ENCODE results near the gene DACT1.

Gene DACT1

DNA sequence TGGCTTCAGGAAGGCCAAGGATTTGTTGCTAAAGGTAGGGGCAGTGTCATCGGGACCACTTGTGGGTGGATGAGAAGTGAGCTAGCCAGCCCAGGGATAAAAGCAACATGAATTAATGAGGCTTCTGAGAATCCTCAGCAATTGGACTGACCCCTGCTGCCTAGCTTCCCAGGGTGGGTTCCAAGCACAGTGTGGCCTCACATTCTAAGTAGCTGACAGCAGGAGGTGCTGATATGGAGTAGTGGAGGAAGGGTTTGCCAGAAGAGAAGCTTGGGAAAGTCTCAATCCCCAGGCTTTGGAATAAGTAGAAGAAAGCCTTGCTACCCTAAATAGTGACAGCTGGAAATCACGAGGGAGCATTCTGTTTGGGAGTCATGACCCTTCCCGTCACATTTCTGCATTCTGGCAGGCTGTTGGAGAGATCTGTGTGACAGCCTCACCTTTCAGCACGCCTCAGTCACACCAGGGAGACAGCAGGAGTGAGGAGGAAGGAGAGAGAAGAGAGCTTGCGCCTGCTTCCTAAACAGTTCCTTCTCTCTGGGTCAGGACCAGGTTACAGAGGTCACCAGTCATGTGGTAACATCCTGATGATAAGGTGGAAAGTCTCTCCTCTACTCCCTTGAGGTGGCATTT lies 31.2 kb downstream of the DACT1 start:
- DNase-seq (ENCODE audit: low spot score) = no peak

DNA sequence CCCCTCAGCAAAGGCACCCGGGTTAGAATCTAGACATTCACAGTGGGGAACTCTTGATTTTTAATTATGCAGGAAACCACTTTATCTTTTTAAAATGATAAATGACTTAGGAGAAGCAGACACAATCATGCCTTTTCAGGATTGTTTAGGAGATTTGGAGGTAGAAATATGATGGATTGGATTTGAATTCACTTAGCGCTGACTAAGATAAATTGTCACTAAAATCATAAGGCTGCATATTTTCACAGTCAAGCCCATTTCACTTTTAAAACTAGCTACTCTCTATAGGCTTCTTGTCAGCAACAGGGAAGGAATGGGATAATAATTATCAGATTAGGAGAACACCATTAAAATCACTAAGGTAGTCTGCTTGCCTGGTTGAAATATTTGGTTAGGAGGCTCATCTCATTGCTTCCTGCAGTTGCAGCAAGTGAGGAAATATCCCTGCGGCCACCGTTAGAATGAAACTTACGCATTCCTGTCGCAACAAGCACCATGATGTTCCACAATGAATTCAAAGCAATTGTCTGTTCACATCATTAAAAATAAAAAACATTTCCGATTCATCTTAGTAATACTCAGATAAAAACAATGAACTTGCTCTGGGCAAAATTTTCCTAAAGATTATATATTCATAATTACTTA lies 31.9 kb downstream of the DACT1 start:
- DNase-seq (ENCODE audit: low spot score) = no peak

DNA sequence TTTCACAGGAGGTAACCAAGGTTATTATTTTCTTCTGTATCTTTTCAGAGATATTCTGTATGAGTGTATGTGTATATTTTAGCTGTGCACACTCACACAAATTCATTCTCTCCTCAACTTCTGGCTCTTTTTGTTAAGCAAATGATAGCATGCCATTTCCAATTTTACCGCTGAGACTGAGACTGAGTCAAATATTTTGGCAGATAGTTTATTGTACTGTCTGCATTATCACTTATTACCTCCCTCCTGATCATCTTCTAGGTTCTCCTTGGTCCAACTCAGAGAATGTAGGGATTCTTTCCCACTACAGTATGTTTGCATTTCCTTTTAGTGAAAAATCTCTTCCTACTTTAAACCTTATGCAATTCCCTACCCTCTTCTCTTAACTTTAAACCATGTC lies 33.3 kb downstream of the DACT1 start:
- no peak for DNase-seq (ENCODE audit: low spot score)

DNA sequence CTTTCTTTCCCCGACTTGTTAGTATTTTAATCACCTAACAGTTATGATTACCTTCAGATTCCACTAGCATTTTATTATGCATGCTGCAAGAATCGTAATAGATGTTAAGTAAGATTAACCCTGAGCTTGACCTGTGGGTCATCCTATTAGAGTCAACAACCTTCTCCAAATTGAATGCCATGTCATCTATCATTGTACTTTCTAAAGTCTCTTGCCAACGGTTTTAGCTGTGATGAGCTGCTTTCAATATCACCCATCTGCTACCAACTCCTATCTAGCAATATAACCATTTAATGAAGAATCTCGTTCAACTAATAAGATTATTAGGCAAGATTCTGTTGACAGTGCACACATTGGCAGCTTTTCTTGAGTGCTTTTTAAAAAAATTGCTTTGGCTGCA lies 33.7 kb downstream of the DACT1 start:
- DNase-seq (ENCODE audit: low spot score) = no peak

DNA sequence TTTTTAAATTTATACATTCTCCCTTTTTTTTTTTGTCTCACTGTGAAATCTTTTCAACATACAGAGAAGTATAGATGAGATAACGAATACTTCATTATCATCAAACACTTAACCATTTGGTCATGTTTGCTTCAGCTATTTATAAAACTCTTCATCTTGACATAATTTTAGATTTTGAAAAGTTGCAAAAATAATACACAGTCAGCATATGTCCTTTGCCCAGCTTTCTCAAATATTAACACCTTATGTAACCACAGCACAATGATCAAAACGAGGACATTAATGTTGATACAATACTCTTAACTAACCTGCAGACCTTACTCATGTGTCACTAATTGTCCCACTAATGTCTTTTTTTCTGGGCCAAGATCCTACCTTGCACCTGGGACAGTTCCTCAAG lies 36.0 kb downstream of the DACT1 start:
- no peak for DNase-seq (ENCODE audit: low spot score)

DNA sequence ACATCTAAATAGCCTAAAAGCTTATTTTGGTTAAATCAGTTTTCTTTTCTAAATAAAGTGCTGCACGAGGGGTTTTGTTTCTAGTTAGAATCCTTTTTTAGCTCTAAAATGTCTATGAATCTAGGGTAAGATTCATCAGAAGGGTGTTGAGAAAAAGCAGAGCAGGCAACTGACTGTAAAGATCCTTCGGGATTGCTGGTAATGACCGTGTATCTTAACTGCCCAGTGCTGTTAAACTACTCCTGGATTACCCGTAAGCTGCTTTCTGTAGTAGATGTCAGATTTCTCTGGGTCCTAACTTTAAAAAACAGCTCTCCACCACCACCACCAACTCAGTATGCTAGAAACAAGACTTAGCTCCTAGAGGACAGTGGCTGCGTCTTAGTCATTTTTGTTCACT lies 39.2 kb downstream of the DACT1 start:
- no peak for DNase-seq (ENCODE audit: low spot score)

DNA sequence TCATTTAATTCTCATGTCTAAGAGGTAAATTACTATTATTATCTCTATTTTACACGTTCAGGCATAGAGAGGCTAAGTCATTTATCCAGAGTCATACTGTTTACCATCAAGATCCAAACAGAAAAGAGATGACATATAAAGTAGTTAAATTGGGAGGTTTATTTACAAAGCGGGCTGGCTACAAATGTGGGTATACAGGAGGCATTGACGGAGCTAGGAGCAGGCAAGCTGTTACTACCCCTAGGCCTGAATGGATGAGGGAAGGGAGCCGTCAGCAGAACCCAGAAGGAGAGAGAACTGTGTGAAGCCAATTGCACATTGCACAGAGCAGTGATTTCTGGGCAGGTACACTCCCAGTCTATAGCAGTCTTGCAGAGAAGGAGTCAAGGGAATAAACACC lies 39.8 kb downstream of the DACT1 start:
- DNase-seq (ENCODE audit: low spot score) = no peak

DNA sequence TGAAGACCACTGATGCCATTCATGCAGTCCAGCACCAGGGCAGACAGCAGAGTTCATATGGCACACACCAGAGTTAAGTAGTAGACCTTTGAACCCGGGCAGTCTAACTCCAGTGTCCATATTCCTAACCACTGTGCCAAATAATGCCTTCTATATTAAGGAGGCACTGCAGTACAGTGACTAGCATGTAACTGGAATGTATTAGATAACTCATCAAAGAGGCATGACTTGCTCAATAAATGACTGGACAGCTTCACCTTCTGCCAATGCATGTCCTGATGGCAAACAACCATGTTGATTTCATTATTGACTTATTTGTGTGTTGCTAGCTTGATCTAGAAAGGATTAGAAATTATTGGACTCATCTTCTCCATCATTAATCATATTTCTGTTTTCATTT lies 40.2 kb downstream of the DACT1 start:
- no peak for DNase-seq (ENCODE audit: low spot score)

DNA sequence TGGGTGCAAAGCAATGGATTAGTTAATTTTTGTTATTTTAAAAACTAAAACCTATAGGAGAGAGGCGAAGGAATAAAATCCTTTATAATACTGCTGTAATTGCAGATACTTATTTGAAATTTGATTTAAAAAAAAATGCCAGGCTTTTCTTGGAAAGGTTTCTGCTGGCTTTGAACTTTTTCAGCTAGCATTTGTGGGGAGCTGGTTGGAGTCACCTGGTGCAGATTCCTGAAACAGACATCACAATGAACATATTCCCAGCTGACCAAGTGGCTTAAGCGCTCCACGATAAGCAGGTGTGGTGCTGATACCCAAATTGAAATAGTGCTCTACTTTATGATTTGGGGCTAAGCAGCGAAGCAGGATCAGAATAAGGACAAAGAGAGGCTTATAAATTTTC lies 42.9 kb downstream of the DACT1 start:
- DNase-seq (ENCODE audit: low spot score) = no peak

DNA sequence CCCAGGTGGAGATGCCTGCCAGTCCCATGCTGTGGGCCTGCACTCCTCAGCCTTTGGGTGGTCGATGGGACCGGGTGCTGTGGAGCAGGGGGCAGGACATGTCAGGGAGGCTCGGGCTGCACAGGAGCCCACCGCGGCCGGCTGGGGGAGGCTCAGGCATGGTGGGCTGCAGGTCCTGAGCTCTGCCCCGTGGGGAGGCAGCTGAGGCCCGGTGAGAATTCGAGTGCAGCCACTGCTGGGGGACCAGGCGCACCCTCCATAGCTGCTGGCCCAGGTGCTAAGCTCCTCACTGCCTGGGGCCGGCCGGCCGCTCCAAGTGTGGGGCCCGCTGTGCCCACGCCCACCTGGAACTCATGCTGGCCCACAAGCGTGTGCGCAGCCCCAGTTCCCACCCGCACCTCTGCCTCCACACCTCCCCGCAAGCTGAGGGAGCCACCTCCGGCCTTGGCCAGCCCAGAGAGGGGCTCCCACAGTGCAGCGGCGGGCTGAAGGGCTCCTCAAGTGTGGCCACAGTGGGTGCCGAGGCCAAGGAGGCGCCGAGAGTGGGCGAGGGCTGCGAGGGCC lies 49.6 kb downstream of the DACT1 start:
- DNase-seq (ENCODE audit: low spot score) = no peak

DNA sequence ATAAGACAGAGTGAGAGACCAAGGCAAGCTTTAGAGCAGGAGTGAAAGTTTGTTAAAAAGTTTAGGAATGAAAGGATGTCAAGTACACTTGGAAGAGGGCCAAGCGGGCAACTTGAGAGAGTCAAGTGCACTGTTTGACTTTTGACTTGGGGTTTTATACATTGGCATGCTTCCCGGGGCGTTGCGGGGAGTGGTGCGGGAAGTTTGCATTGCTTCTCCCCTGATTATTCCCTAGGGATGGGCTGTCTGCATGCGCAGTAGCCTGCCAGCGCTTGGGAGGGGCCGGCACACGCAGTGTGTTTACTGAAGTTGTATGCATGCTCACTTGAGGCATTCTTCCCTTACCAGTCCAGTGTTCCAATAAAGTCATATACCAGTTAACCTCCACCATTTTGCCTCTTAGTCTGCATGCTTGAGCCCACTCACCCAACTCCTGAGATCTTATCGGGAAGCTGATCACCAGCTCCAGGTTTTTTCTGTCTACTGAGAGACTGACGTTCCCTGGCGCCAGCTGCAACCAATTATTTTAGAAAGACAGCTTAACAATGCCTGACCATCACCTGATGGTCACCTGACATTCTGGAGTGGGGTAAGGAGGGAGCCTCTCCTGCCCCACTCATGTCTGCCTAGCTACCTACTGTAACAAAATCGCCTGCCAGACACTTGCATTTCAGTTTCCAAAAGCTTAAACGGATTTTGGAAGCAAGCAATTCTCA lies 53.2 kb downstream of the DACT1 start:
- no peak for DNase-seq (ENCODE audit: low spot score)

DNA sequence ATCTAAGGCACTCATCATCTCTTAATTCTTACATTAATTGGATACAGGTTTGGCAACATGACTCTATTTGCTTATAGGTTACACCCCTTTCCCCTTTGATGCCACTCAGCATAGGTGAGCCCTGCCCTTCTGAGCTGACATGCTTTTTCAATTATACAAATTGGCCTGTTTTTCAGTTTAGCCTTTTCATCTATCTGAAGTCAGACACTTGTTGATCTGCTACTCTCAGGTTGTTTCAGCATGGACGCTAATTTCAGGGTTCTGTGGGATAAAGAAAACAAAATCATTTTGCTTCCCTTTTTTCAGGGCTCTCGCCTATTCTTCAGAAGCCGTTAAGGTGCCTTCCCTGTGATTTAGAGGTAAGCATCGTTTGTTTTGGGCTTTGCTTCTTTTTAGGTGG lies 55.3 kb downstream of the DACT1 start:
- no peak for DNase-seq (ENCODE audit: low spot score)

DNA sequence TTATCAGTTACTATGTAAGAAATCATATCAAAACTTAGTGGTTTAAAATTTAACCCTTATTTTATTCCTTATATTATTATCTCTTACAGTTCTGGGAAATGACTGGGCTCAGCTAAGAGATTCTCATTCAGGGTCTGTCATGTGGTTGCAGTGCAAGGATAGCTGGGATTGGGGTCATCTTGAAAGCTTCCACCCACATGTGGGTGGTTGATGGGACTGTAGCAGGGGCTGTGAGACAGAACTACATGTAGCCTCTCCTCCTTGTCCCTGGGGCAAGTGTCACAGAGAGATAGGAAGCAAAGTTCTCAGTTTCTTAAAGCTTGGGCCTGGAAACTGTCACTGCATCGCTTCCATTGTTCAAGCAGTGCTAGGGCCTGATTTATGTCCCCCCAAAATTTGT lies 57.8 kb downstream of the DACT1 start:
- DNase-seq (ENCODE audit: low spot score) = no peak

DNA sequence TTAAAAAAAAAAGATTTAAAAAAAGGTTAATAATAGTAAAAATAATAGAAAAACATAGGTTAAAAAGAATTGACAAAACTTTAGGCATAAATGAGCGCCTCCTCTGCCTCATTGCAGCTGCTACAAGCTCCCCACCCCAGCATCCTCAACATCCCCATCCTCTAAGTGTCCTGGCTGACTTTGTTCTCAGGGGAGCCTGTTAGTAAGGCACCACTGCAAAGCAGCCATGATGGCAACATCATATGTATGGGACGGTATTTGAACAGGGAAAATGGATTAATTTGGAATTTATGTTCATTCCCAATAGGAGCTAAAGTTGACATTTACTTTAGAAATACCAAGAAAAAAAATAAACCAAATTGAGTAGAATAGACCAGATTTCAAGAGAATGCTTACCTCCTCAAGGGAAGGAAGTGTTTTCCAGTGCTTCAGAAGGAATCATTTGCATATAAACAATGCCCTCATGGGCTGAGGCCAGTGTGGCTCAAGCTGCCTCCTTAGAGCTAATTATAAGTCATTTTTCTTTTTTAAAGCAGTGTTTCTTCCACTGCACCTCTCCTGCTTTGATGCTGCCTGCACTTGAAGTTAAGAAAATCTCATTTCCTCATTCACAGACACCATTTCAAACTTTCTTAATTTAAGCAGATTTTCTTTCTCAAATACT lies 59.6 kb downstream of the DACT1 start:
- no peak for DNase-seq (ENCODE audit: low spot score)
